HepG2 (cell line): Measurements from ENCODE around the gene TOM1L2. TPM values are rescaled to one million over a fixed set of nuclear protein-coding genes. Genes with fewer than 3 reads are reported as not detected.

Source experiments
- ATAC-seq: fragments of 200-7000 bp; cut with Tn5 transposase; 3 replicates; pipeline ENCODE4 v1.9.1; 2020; ENCODE audit warnings: mild to moderate bottlenecking, moderate library complexity
- BruUV-seq: library from RNA; stranded (reverse); fragments of 400-500 nt; replicated peaks from 2 replicates; lab custom pipeline; 2021; lab: Mats Ljungman, UMichigan
- CTCF ChIA-PET: fragments of 300-600 bp; formaldehyde crosslinking; extraction: SDS; loops from one replicate; lab custom pipeline; 2021; ENCODE audit warnings: low total read pairs, inconsistent platforms, low intra/inter-chr PET ratio; lab: Yijun Ruan, JAX
- POLR2A ChIA-PET: fragments of 350-600 bp; sonication (Branson Sonifier 250); formaldehyde crosslinking; loops from one replicate; lab custom pipeline; 2020; ENCODE audit warnings: antibody characterized with exemption, inconsistent platforms; lab: Yijun Ruan, JAX
- DNase-seq: peaks from one replicate; pipeline ENCODE4 v3.0.0-alpha.2; 2015; ENCODE audit warnings: low spot score
- FAIRE-seq: peaks from 3 replicates; lab custom pipeline; 2011; peaks lifted over from hg19 to GRCh38; lab: Jason Lieb, UNC
- H2AFZ ChIP-seq: one replicate; pipeline ENCODE4 v1.6.1; 2011; ENCODE audit warnings: low read length, inconsistent platforms
- H3K27ac ChIP-seq: fragments of 300-600 bp; 3 replicates; pipeline ENCODE4 v1.8.0; 2011; ENCODE audit warnings: mixed run types, mild to moderate bottlenecking, mixed read lengths, low read length, inconsistent platforms; ENCODE audit not compliant: insufficient read depth; ENCODE audit errors: extremely low read length
- H3K27me3 ChIP-seq, 2 experiments: fragments of 200-600 bp in 1 of 2; 2 replicates in 1 of 2; 3 replicates in 1 of 2; pipeline versions ENCODE4 v1.6.0 to v1.8.0; 2011; ENCODE audit warnings: low read length in 2 of 2, mild to moderate bottlenecking in 2 of 2, moderate library complexity in 2 of 2, inconsistent platforms in 1 of 2; ENCODE audit not compliant: insufficient read depth in 2 of 2, control insufficient read depth in 1 of 2
- H3K36me3 ChIP-seq, 2 experiments: fragments of 200-600 bp in 1 of 2; replicated peaks in 1 of 2; 2 replicates in 1 of 2; 3 replicates in 1 of 2; pipeline versions ENCODE4 v1.5.1 to v1.8.0; 2011; ENCODE audit warnings: low read length in 2 of 2, inconsistent platforms in 1 of 2; ENCODE audit not compliant: insufficient read depth in 2 of 2, control insufficient read depth in 1 of 2
- H3K4me1 ChIP-seq: 2 replicates; pipeline ENCODE4 v1.5.1; 2012; ENCODE audit warnings: low read length, inconsistent platforms; ENCODE audit not compliant: insufficient read depth
- H3K4me2 ChIP-seq: 2 replicates; pipeline ENCODE4 v1.6.0; 2011; ENCODE audit warnings: low read depth, low read length, inconsistent platforms
- H3K4me3 ChIP-seq, 3 experiments: fragments of 200-600 bp in 1 of 3; sonication (generic), shearing (Covaris generic) in 1 of 3; replicated peaks in 1 of 3; 2 replicates each; pipeline ENCODE4 v1.5.1; 2011 to 2016; ENCODE audit warnings: low read length in 3 of 3, inconsistent platforms in 2 of 3, low read depth in 2 of 3, mild to moderate bottlenecking in 2 of 3, control low read depth in 1 of 3, mixed read lengths in 1 of 3; ENCODE audit not compliant: insufficient read depth in 1 of 3
- H3K79me2 ChIP-seq: one replicate; pipeline ENCODE4 v1.6.1; 2011; ENCODE audit warnings: low read length, inconsistent platforms; ENCODE audit not compliant: insufficient read depth
- H3K9ac ChIP-seq: 2 replicates; pipeline ENCODE4 v1.6.0; 2011; ENCODE audit warnings: mild to moderate bottlenecking, low read depth, low read length, inconsistent platforms; ENCODE audit not compliant: insufficient read depth
- H3K9me3 ChIP-seq: 2 replicates; pipeline ENCODE4 v1.5.1; 2012; ENCODE audit warnings: mild to moderate bottlenecking, low read length
- H4K20me1 ChIP-seq: 2 replicates; pipeline ENCODE4 v1.6.0; 2011; ENCODE audit warnings: inconsistent platforms, mild to moderate bottlenecking, low read length, moderate library complexity; ENCODE audit not compliant: insufficient read depth
- FOXM1 ChIP-seq: sonication (generic); formaldehyde crosslinking; IDR thresholded peaks from 2 replicates; pipeline ENCODE4 v1.5.0; 2020; ENCODE audit warnings: missing genetic modification reagents
- HNRNPUL1 ChIP-seq: fragments of 200-400 bp; formaldehyde crosslinking; IDR thresholded peaks from 2 replicates; pipeline ENCODE4 v1.6.1; 2017; ENCODE audit warnings: low read depth, mild to moderate bottlenecking, low read length, moderate library complexity
- HOXA3 ChIP-seq: sonication (generic); formaldehyde crosslinking; IDR thresholded peaks from 2 replicates; pipeline ENCODE4 v1.5.0; 2020; ENCODE audit warnings: missing genetic modification reagents
- NFYB ChIP-seq: sonication (generic); formaldehyde crosslinking; IDR thresholded peaks from 2 replicates; pipeline ENCODE4 v1.4.0; 2020; ENCODE audit warnings: missing genetic modification reagents
- PAX8 ChIP-seq: sonication (generic); formaldehyde crosslinking; IDR thresholded peaks from 2 replicates; pipeline ENCODE4 v1.8.0; 2022; ENCODE audit warnings: mild to moderate bottlenecking, missing genetic modification reagents, borderline replicate concordance
- PHB2 ChIP-seq: fragments of 450-650 bp; IDR thresholded peaks from 2 replicates; pipeline ENCODE4 v1.6.1; 2018; ENCODE audit not compliant: partially characterized antibody
- SCMH1 ChIP-seq: sonication (generic); formaldehyde crosslinking; IDR thresholded peaks from 2 replicates; pipeline ENCODE4 v1.9.0; 2021; ENCODE audit warnings: missing genetic modification reagents, mild to moderate bottlenecking, borderline replicate concordance
- SMARCE1 ChIP-seq: fragments of 450-650 bp; IDR thresholded peaks from 2 replicates; pipeline ENCODE4 v1.6.1; 2017; ENCODE audit warnings: borderline replicate concordance
- SP2 ChIP-seq: sonication (generic); formaldehyde crosslinking; IDR thresholded peaks from 2 replicates; pipeline ENCODE4 v1.5.1; 2020; ENCODE audit warnings: mild to moderate bottlenecking, missing genetic modification reagents
- SRSF4 ChIP-seq: fragments of 200-400 bp; formaldehyde crosslinking; IDR thresholded peaks from one replicate; pipeline ENCODE4 v1.6.1; 2018; ENCODE audit warnings: mild to moderate bottlenecking, low read depth, low read length, moderate library complexity; ENCODE audit not compliant: poor library complexity, severe bottlenecking
- ZFP62 ChIP-seq: sonication (generic); formaldehyde crosslinking; IDR thresholded peaks from 2 replicates; pipeline ENCODE4 v1.4.0; 2020; ENCODE audit warnings: missing genetic modification reagents
- ZNF12 ChIP-seq: sonication (generic); formaldehyde crosslinking; IDR thresholded peaks from 2 replicates; pipeline ENCODE4 v1.5.0; 2020; ENCODE audit warnings: missing genetic modification reagents
- ZNF234 ChIP-seq: sonication (generic); formaldehyde crosslinking; conservative IDR thresholded peaks from 2 replicates; pipeline ENCODE4 v1.5.1; 2020; ENCODE audit warnings: mild to moderate bottlenecking, missing genetic modification reagents
- ZNF331 ChIP-seq: sonication (generic); formaldehyde crosslinking; IDR thresholded peaks from 2 replicates; pipeline ENCODE4 v1.4.0; 2020; ENCODE audit warnings: missing genetic modification reagents
- ZNF34 ChIP-seq: sonication (generic); formaldehyde crosslinking; IDR thresholded peaks from 2 replicates; pipeline ENCODE4 v1.4.0; 2020; ENCODE audit warnings: mild to moderate bottlenecking, missing genetic modification reagents, borderline replicate concordance
- ZNF75D ChIP-seq: sonication (generic); formaldehyde crosslinking; IDR thresholded peaks from 2 replicates; pipeline ENCODE4 v1.8.1; 2023; ENCODE audit warnings: missing genetic modification reagents, mild to moderate bottlenecking, borderline replicate concordance
- ZZZ3 ChIP-seq: sonication (generic); formaldehyde crosslinking; IDR thresholded peaks from 2 replicates; pipeline ENCODE4 v1.4.0; 2020; ENCODE audit warnings: missing genetic modification reagents, mild to moderate bottlenecking, borderline replicate concordance
- WGBS: methylation state at CpG from one replicate; pipeline ENCODE4 v1.1.6; 2017; ENCODE audit warnings: low lambda C conversion rate; 5-methylcytosine and 5-hydroxymethylcytosine counted together
- in situ Hi-C: cut with HindIII; loops from 2 replicates; pipeline ENCODE4 v1.10.0; 2017; ENCODE audit warnings: low pct_unique_long_range_greater_than_20kb; ENCODE audit not compliant: extremely low pct_ligation_motif_present
- intact Hi-C: fragments of 100-400 bp; cut with micrococcal nuclease; formaldehyde crosslinking; loops from one replicate; pipeline ENCODE4 v1.10.0; 2022; ENCODE audit not compliant: unreplicated experiment
- polyA plus RNA-seq, 8 experiments: library from polyadenylated mRNA; depleted of rRNA in 3 of 8; stranded (reverse) in 7 of 8; unstranded in 1 of 8; fragments of >200 nt; fragmentation: Illumina TruSeq in 4 of 8; extraction: Trizol in 4 of 8; gene quantifications; 2 replicates each; pipeline versions ENCODE4 v1.2.1 to v1.2.3, GENCODE V29; 2011 to 2016; ENCODE audit warnings: low read depth in 4 of 8, missing spikeins in 1 of 8, mixed read lengths in 1 of 8; ENCODE audit not compliant: insufficient read depth in 1 of 8
- total RNA-seq, 5 experiments: library from RNA; depleted of rRNA; stranded (reverse); fragments of >200 nt; fragmentation: Illumina TruSeq; extraction: Trizol; gene quantifications; 2 replicates each; pipeline ENCODE4 v1.2.3, GENCODE V29; 2016; ENCODE audit warnings: low read depth in 1 of 5
- TF ChIP-seq, protein P1 (sequence below): sonication (generic); formaldehyde crosslinking; IDR thresholded peaks from 2 replicates; pipeline ENCODE4 v1.8.1; 2022; ENCODE audit warnings: mild to moderate bottlenecking, missing genetic modification reagents
- TF ChIP-seq, protein P2 (sequence below): sonication (generic); formaldehyde crosslinking; IDR thresholded peaks from 2 replicates; pipeline ENCODE4 v1.8.0; 2022; ENCODE audit warnings: mild to moderate bottlenecking, missing genetic modification reagents, borderline replicate concordance

The TOM1L2 gene
- total and polyA plus RNA-seq, 2 of the 13 experiments (the other 11 are each of a cell fraction or from before 2014, with no cell fraction given): 4.7 to 7.4 TPM

DNA sequence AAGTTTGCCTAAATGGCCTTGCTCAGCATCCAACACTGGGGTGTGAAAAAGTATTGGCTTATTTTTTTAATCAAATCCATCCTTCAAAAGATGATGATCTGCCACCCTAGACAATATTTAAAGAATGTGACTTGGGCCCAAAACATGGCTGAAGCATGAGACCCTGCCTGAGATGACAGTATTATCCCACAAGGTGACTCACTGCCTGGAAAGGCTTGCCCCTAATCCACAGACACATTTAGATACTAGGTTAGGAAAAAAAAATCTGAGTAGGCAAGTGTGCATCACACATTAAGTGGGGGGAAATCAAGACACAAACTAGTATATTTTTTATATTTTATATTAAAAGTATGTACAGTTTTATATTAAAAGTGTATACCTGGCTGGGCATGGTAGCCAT lies 38.4 kb downstream of the TOM1L2 start (continued):
- no peak for TF ChIP-seq ZNF331 (CRISPR knock-in tag)

DNA sequence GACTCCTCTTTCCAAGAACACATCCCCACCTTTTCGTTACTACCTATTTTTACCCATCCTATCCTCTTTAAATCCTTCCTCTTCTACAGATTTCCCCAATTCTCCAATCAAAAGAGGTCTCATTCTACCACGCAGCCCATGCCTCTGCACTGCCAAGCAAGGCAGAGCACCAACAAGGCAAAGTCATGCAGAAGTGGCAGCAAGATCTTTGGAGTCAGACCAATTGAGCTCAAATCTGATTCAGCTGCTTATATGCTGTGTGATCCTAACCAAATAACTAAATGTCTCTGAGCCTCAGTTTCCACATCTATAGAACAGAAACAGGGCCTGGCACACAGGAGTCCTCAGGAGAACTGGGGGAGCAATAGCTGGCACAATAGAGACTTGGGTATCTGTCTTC lies 41.0 kb downstream of the TOM1L2 start:
- no peak overlapping the region for H3K4me3 ChIP-seq
- H3K4me2 ChIP-seq: no peak overlapping the region
- no peak overlapping the region for H3K9ac ChIP-seq
- CTCF ChIA-PET: no interaction called here
- POLR2A ChIA-PET: interaction anchor here (1.6 kb wide), 1 partner anchor 13 kb away, joined by 3 read pairs; no protein-coding TSS in a partner anchor
- no peaks in the 10 kb centered on the region for H3K9me3 ChIP-seq
- 85% methylated on average over 2 of the region's 2 CpGs for WGBS
- FAIRE-seq (no peak), DNase-seq (no peak), ATAC-seq (no peak)
- H3K27ac ChIP-seq: no peak overlapping the region
- in situ Hi-C loops: no loop called here
- H2AFZ ChIP-seq: no peak overlapping the region
- no peak for TF ChIP-seq PHB2
- TF ChIP-seq, protein P1, sequence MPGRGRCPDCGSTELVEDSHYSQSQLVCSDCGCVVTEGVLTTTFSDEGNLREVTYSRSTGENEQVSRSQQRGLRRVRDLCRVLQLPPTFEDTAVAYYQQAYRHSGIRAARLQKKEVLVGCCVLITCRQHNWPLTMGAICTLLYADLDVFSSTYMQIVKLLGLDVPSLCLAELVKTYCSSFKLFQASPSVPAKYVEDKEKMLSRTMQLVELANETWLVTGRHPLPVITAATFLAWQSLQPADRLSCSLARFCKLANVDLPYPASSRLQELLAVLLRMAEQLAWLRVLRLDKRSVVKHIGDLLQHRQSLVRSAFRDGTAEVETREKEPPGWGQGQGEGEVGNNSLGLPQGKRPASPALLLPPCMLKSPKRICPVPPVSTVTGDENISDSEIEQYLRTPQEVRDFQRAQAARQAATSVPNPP (CRISPR knock-in tag): no peak
- no peak for TF ChIP-seq HOXA3 (CRISPR knock-in tag)
- TF ChIP-seq HNRNPUL1: no peak
- TF ChIP-seq FOXM1 (CRISPR knock-in tag): no peak
- no peak for TF ChIP-seq ZNF12 (CRISPR knock-in tag)
- TF ChIP-seq ZNF234: no peak
- TF ChIP-seq ZNF75D (CRISPR knock-in tag): no peak
- no peak for TF ChIP-seq SMARCE1
- no peak for TF ChIP-seq NFYB (CRISPR knock-in tag)
- no peak for TF ChIP-seq SP2 (CRISPR knock-in tag)
- no peak for TF ChIP-seq ZFP62 (CRISPR knock-in tag)
- no peak for TF ChIP-seq ZZZ3 (CRISPR knock-in tag)
- TF ChIP-seq SRSF4: no peak
- TF ChIP-seq PAX8 (CRISPR knock-in tag): no peak
- TF ChIP-seq, protein P2, sequence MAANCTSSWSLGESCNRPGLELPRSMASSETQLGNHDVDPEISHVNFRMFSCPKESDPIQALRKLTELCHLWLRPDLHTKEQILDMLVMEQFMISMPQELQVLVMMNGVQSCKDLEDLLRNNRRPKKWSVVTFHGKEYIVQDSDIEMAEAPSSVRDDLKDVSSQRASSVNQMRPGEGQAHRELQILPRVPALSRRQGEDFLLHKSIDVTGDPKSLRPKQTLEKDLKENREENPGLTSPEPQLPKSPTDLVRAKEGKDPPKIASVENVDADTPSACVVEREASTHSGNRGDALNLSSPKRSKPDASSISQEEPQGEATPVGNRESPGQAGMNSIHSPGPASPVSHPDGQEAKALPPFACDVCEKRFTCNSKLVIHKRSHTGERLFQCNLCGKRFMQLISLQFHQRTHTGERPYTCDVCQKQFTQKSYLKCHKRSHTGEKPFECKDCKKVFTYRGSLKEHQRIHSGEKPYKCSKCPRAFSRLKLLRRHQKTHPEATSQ: no peak
- no peak for TF ChIP-seq SCMH1 (CRISPR knock-in tag)
- TF ChIP-seq ZNF34 (CRISPR knock-in tag): no peak
- intact Hi-C loops: no loop called here
- H3K4me1 ChIP-seq: peaks cover 26% of the 10 kb centered on the region
- H3K36me3 ChIP-seq: no peaks in the 10 kb centered on the region
- H4K20me1 ChIP-seq: no peaks in the 10 kb centered on the region
- no peaks in the 10 kb centered on the region for H3K79me2 ChIP-seq
- BruUV-seq: no TSS peak
- H3K27me3 ChIP-seq: no peaks in the 10 kb centered on the region
